WTC11 (cell line): ENCODE measurements around the gene SPRY1. TPM values are rescaled to one million over a fixed set of nuclear protein-coding genes. Genes with fewer than 3 reads are reported as not detected.
A peak's percentile ranks its signal among the peaks of the same experiment; 100 is the strongest.

Experiments used
- ATAC-seq: fragments of 200-7000 bp; cut with Tn5 transposase; 2 replicates; pipeline ENCODE4 v1.10.0; 2021; ENCODE audit warnings: mild to moderate bottlenecking, moderate library complexity
- CTCF ChIA-PET: fragments of 300-600 bp; sonication (Branson Sonifier 250); formaldehyde crosslinking; loops from one replicate; lab custom pipeline; 2021; ENCODE audit warnings: antibody characterized with exemption; lab: Charles Lee
- POLR2A ChIA-PET: fragments of 350-600 bp; sonication (Branson Sonifier 250); formaldehyde crosslinking; loops from one replicate; lab custom pipeline; 2021; ENCODE audit warnings: antibody characterized with exemption; lab: Charles Lee
- DNase-seq: peaks from one replicate; pipeline ENCODE4 v3.0.0; 2021; ENCODE audit warnings: low spot score
- H3K27ac Mint-ChIP-seq: 2 replicates; pipeline ENCODE4 v1.8.0; 2021; ENCODE audit warnings: mixed read lengths
- H3K27me3 Mint-ChIP-seq: 2 replicates; pipeline ENCODE4 v1.8.0; 2021; ENCODE audit warnings: low read depth, mild to moderate bottlenecking, moderate library complexity, mixed read lengths
- H3K36me3 Mint-ChIP-seq: 2 replicates; pipeline ENCODE4 v1.8.0; 2021; ENCODE audit warnings: mixed read lengths
- H3K4me1 Mint-ChIP-seq: 2 replicates; pipeline ENCODE4 v1.8.0; 2022; ENCODE audit warnings: mixed read lengths
- H3K4me3 Mint-ChIP-seq: 2 replicates; pipeline ENCODE4 v1.8.0; 2021; ENCODE audit warnings: mild to moderate bottlenecking, moderate library complexity, mixed read lengths
- H3K9me3 Mint-ChIP-seq: 2 replicates; pipeline ENCODE4 v1.8.0; 2021; ENCODE audit warnings: mixed read lengths
- CDX4 ChIP-seq: fragments of 250-450 bp; sonication (Bioruptor Pico); IDR thresholded peaks from 2 replicates; pipeline ENCODE4 v1.9.0; 2021; ENCODE audit warnings: moderate library complexity, mild to moderate bottlenecking, inconsistent platforms, borderline replicate concordance
- CREM ChIP-seq: sonication (generic); formaldehyde crosslinking; IDR thresholded peaks from 2 replicates; pipeline ENCODE4 v1.8.1; 2022; ENCODE audit warnings: mild to moderate bottlenecking, missing genetic modification reagents, moderate library complexity
- FOXK1 ChIP-seq: sonication (generic); formaldehyde crosslinking; IDR thresholded peaks from 2 replicates; pipeline ENCODE4 v1.8.0; 2022; ENCODE audit warnings: mild to moderate bottlenecking, moderate library complexity, missing genetic modification reagents
- FOXP4 ChIP-seq: sonication (generic); formaldehyde crosslinking; IDR thresholded peaks from 2 replicates; pipeline ENCODE4 v1.8.0; 2022; ENCODE audit warnings: mild to moderate bottlenecking, missing genetic modification reagents
- KAT7 ChIP-seq: sonication (generic); formaldehyde crosslinking; IDR thresholded peaks from 2 replicates; pipeline ENCODE4 v1.8.1; 2023; ENCODE audit warnings: missing genetic modification reagents, mild to moderate bottlenecking, borderline replicate concordance
- MAX ChIP-seq: sonication (generic); formaldehyde crosslinking; IDR thresholded peaks from 2 replicates; pipeline ENCODE4 v1.8.0; 2022; ENCODE audit warnings: mild to moderate bottlenecking, missing genetic modification reagents
- NFYB ChIP-seq: sonication (generic); formaldehyde crosslinking; conservative IDR thresholded peaks from 2 replicates; pipeline ENCODE4 v1.8.0; 2022; ENCODE audit warnings: low read depth, missing genetic modification reagents
- PRDM15 ChIP-seq: sonication (generic); formaldehyde crosslinking; IDR thresholded peaks from 2 replicates; pipeline ENCODE4 v1.8.0; 2022; ENCODE audit warnings: missing genetic modification reagents
- RELA ChIP-seq: sonication (generic); formaldehyde crosslinking; IDR thresholded peaks from 2 replicates; pipeline ENCODE4 v1.8.1; 2022; ENCODE audit warnings: missing genetic modification reagents, mild to moderate bottlenecking, borderline replicate concordance
- RORB ChIP-seq: fragments of 250-450 bp; sonication (Bioruptor Pico); IDR thresholded peaks from 2 replicates; pipeline ENCODE4 v1.9.0; 2021; ENCODE audit warnings: mild to moderate bottlenecking
- SOX15 ChIP-seq: fragments of 250-450 bp; sonication (Bioruptor Pico); IDR thresholded peaks from 2 replicates; pipeline ENCODE4 v1.9.0; 2021; ENCODE audit warnings: mild to moderate bottlenecking
- total RNA-seq: library from RNA; stranded (reverse); gene quantifications from 3 replicates; pipeline ENCODE4 v1.2.3, GENCODE V29; 2021
- TF ChIP-seq, protein P1 (sequence below): sonication (generic); formaldehyde crosslinking; IDR thresholded peaks from 2 replicates; pipeline ENCODE4 v1.8.1; 2022; ENCODE audit warnings: mild to moderate bottlenecking, missing genetic modification reagents, moderate library complexity, borderline replicate concordance
- TF ChIP-seq, protein P2 (sequence below): fragments of 250-450 bp; sonication (Bioruptor Pico); IDR thresholded peaks from 2 replicates; pipeline ENCODE4 v1.8.0; 2021; ENCODE audit warnings: mild to moderate bottlenecking
- TF ChIP-seq, protein P3 (sequence below): fragments of 250-450 bp; sonication (Bioruptor Pico); IDR thresholded peaks from 2 replicates; pipeline ENCODE4 v1.9.0; 2021; ENCODE audit warnings: mild to moderate bottlenecking, borderline replicate concordance
- TF ChIP-seq, protein P4 (sequence below): fragments of 250-450 bp; sonication (Bioruptor Pico); IDR thresholded peaks from 2 replicates; pipeline ENCODE4 v1.9.0; 2021; ENCODE audit warnings: mild to moderate bottlenecking

The SPRY1 gene
- total RNA-seq, 1 experiment from 2014 or later: 107 TPM

GRCh38 chr4:123404533-123404932 is 7.9 kb downstream of the SPRY1 start (continued):
- TF ChIP-seq FOXP4 (CRISPR knock-in tag): no peak
- no peak for TF ChIP-seq RELA (CRISPR knock-in tag)
- TF ChIP-seq, protein P1, sequence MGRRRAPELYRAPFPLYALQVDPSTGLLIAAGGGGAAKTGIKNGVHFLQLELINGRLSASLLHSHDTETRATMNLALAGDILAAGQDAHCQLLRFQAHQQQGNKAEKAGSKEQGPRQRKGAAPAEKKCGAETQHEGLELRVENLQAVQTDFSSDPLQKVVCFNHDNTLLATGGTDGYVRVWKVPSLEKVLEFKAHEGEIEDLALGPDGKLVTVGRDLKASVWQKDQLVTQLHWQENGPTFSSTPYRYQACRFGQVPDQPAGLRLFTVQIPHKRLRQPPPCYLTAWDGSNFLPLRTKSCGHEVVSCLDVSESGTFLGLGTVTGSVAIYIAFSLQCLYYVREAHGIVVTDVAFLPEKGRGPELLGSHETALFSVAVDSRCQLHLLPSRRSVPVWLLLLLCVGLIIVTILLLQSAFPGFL (CRISPR knock-in tag): no peak

DNA sequence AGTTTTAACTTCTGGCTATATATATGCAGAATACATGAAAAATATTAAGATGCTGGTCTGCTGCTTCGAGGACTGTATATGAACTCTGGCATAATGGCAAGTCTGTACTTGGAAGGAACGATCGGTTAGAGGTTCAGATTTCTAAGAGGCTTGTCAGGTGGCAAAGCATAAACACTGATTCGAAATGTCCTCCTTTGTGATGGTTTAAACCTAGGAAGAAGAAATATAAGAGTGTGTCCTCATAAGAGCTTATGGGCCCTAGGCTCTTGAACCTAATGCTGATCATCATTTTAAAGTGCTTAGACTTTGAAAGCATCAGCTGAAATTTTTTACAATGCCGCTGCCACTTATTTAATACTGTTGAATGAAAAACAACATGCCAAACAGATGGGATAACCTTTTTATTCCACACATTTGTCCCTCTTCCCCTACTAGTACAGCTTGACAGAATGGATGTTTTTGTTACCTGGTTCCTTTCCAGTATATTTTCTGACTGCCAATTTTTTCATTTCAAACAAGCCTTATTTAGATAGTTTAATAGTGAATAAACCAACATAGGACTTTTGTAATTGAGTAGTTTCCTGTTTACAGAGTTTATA is 8.8 kb downstream of the SPRY1 start:
- ChIA-PET POLR2A (no interaction called here), CTCF (interaction anchor here (1.5 kb wide), 1 partner anchor 159 kb away, joined by 4 read pairs; no protein-coding TSS in a partner anchor)
- peaks cover 64% of the 10 kb centered on the region for H3K4me1 Mint-ChIP-seq
- ATAC-seq (no peak), DNase-seq (no peak)
- H3K9me3 Mint-ChIP-seq: no peaks in the 10 kb centered on the region
- no peak for TF ChIP-seq KAT7 (CRISPR knock-in tag)
- no peak for TF ChIP-seq SOX15 (CRISPR knock-in tag)
- TF ChIP-seq, protein P2, sequence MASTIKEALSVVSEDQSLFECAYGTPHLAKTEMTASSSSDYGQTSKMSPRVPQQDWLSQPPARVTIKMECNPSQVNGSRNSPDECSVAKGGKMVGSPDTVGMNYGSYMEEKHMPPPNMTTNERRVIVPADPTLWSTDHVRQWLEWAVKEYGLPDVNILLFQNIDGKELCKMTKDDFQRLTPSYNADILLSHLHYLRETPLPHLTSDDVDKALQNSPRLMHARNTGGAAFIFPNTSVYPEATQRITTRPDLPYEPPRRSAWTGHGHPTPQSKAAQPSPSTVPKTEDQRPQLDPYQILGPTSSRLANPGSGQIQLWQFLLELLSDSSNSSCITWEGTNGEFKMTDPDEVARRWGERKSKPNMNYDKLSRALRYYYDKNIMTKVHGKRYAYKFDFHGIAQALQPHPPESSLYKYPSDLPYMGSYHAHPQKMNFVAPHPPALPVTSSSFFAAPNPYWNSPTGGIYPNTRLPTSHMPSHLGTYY (CRISPR knock-in tag): no peak
- no peak for TF ChIP-seq PRDM15 (CRISPR knock-in tag)
- TF ChIP-seq, protein P3, sequence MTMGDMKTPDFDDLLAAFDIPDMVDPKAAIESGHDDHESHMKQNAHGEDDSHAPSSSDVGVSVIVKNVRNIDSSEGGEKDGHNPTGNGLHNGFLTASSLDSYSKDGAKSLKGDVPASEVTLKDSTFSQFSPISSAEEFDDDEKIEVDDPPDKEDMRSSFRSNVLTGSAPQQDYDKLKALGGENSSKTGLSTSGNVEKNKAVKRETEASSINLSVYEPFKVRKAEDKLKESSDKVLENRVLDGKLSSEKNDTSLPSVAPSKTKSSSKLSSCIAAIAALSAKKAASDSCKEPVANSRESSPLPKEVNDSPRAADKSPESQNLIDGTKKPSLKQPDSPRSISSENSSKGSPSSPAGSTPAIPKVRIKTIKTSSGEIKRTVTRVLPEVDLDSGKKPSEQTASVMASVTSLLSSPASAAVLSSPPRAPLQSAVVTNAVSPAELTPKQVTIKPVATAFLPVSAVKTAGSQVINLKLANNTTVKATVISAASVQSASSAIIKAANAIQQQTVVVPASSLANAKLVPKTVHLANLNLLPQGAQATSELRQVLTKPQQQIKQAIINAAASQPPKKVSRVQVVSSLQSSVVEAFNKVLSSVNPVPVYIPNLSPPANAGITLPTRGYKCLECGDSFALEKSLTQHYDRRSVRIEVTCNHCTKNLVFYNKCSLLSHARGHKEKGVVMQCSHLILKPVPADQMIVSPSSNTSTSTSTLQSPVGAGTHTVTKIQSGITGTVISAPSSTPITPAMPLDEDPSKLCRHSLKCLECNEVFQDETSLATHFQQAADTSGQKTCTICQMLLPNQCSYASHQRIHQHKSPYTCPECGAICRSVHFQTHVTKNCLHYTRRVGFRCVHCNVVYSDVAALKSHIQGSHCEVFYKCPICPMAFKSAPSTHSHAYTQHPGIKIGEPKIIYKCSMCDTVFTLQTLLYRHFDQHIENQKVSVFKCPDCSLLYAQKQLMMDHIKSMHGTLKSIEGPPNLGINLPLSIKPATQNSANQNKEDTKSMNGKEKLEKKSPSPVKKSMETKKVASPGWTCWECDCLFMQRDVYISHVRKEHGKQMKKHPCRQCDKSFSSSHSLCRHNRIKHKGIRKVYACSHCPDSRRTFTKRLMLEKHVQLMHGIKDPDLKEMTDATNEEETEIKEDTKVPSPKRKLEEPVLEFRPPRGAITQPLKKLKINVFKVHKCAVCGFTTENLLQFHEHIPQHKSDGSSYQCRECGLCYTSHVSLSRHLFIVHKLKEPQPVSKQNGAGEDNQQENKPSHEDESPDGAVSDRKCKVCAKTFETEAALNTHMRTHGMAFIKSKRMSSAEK: no peak
- no peak for TF ChIP-seq NFYB (CRISPR knock-in tag)
- TF ChIP-seq MAX (CRISPR knock-in tag): no peak
- TF ChIP-seq, protein P4, sequence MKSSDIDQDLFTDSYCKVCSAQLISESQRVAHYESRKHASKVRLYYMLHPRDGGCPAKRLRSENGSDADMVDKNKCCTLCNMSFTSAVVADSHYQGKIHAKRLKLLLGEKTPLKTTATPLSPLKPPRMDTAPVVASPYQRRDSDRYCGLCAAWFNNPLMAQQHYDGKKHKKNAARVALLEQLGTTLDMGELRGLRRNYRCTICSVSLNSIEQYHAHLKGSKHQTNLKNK: no peak
- no peak for TF ChIP-seq FOXK1 (CRISPR knock-in tag)
- no peak for TF ChIP-seq CDX4
- no peak for TF ChIP-seq RORB (CRISPR knock-in tag)
- no peak for TF ChIP-seq CREM
- H3K27ac Mint-ChIP-seq: peak overlapping the region; percentile 12
- H3K36me3 Mint-ChIP-seq: peaks cover 36% of the 10 kb centered on the region
- H3K27me3 Mint-ChIP-seq: no peaks in the 10 kb centered on the region
- no peak overlapping the region for H3K4me3 Mint-ChIP-seq
